HCEC 1CT (cell line): ENCODE measurements around the gene TGM1.

Experiments used
- DNase-seq: peaks from one replicate; pipeline ENCODE4 v3.0.0-alpha.2; 2017

Gene TGM1

DNA sequence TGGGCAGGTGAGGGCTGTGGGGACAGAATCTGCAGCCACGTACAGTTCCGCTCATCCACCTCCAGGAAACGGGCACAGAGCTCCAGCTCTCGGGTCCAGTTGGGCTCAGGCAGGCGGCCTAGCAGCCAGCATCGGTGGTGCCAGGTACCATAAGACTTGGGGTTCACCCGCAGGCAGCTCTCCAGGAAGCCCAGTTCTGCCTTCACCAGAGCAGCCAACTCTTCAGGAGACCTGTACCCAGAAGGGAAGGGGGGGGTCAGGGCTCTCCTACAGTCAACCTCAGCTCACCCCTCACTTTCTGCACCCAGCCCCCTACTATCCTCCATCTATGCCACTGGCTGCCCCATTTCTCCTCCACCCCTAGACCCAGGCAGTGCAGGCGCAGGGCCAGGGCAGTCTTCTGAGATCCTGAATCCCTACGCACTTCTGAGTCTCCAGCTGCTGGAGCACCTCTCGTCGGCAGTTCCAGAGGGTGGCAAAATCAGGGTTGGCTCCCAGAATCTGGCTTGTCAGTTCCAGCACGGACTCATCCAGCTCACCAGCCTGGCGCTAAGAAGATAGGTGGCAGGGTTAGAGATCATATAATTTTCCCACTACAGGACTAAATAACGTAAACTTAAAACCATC lies 7.0 kb upstream of the TGM1 start:
- no peak for DNase-seq

DNA sequence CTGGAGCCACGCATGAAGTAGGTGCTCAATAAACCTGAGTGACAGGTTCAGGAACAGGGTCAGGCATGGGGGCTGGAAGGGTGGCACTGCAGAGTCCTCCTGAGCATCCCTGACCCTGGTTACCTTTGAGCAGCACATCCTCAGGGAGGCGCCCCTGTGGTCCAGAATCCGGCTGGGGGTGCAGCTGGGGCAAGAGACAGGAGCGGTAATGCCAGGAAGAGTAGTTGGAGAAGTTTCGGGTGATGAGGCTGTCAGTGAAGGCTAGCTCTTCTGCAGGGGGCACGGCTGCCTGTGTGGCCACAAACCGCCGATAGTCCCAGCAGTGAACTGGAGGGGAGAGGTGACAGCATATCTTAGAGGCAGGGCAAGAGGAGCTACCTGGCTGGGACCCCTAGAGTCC lies 6.4 kb upstream of the TGM1 start:
- no peak for DNase-seq

DNA sequence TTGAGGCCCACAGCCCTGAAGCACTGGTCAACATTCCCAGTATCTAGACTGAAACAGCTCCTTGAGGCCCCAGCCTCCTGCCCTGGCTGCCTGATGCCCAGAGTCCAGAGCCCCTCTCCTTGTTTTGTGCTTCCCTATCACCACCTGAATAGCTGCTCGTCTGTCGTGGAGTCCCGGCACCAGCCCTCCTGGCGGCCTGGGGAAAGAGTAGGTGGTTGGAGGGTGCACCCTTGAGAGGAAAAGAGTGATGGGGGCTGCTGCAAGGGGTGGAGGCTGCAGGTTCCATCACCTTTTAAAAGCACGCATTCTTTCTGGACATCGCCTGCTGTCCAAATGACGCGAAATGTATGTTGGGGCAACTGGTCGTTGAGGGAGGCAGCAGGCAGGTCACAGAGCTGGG lies 5.2 kb upstream of the TGM1 start:
- no peak for DNase-seq

DNA sequence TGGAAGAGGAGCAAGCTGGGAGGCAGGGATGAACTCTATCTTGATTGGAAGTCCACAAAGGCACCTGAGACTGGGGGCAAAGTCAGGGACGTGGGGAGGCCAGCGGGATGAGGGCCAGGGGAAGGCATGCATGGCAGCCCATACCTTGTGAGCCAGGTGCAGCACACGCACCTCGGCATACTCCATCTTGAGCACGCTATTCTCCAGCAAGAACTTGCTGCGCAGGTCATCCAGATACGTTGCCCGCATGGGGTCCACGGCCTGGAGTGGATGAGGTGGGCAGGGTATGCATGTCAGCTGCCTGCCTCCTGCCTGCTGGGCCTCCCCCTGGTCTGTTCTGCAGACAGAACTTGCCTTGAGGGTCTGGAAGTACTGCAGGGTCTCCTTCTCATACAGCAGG lies 4.5 kb upstream of the TGM1 start:
- DNase-seq = no peak

DNA sequence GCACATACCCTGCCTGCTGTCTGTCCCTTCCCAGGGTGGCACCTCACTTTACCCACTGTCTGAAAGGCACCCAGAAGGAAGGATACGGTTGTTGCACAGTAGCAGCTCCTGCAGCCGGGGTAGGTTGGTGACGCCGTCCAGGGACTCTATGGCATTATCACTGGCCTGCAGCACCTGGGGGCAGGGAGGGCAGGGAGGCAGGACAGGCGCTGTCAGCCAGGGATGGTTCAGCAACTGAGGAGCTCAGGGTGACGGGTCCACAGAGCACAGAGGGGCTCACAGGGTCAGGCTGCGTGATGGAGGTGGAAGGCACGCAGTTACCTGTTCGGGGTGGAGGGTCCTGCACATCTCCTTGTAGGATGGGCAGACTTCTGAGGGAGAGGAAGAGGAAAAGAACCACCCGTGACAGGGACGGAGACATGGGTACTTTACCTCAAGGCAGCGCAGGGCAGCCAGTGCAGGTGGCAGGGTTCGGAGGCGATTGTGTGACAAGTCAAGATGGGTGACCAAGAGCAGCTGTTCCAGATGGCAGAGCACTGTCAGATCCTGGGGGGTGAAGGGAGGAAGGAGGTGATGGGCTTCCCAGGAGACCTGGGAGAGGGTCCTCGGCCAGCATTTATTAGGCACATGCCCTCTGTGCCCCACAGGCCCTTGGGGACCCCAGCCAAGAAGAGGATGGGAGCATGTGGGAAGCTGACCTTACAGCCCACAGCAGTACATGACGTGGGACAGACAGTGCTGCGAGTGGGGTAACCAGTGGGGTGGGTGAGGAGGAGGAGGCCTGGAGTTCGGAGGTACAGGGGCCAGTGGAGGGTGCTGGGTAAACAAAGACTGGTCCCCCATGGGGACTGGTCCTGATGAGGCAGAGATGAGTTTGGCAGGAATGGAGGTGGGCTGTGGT lies 3.6 kb upstream of the TGM1 start:
- DNase-seq = no peak

DNA sequence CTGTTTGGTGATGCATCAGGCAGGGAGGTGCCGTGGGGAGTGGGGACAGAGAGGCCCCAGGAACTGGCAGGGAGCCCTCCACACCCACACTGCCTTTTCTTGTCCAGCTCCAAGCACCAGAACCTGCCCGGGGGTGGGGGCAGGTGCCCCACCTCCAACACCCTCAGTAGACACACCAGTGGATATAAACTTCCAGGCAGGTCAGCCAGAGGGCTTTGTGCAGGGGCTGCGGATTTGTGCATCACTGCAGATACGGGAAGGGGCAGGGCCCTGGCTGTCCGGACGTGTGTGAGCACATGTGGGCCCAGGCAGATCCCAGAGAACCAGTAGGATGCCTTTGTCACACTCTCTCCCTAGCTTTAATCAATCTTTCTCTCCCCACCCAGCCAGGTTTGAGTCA lies 1.3 kb upstream of the TGM1 start:
- no peak for DNase-seq

DNA sequence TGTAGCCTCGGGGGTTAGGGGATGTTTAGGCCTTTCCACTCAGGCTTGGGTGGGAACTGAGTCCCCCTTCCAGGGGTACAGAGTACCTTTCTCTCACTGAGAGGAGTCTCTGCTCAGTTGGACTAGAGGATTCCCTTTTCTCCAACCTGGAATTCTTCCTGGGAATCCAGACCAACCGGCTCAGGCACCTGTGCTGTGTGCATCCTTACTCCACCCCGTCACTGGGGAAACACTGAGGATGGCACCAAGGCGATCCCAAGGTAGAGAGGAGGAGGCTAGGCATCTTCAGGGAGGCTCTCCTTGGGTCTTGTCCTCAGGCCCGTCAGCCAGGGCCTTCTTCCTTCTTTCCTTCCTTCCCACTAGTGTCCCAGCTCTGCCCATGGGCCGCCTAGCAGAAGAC lies 871 bp upstream of the TGM1 start:
- no peak for DNase-seq

DNA sequence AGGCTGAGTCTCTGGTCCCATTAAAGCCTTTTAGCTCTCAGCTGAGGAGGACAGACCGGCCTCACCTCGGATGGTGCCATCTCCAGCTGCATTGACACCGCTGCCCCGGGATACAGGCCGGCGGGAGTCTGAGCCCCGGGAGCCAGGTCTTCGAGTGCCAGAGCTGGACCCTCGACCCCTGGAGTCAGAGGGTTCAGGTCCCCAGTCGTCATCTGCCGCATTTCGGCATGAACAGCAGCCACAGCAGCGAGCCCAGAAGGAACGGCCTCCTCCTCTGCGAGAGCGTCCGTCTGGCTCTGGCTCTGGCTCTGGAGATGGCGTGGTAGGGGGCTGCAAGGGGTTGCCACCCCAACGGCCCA lies 1.0 kb downstream of the TGM1 start:
- DNase-seq = no peak

DNA sequence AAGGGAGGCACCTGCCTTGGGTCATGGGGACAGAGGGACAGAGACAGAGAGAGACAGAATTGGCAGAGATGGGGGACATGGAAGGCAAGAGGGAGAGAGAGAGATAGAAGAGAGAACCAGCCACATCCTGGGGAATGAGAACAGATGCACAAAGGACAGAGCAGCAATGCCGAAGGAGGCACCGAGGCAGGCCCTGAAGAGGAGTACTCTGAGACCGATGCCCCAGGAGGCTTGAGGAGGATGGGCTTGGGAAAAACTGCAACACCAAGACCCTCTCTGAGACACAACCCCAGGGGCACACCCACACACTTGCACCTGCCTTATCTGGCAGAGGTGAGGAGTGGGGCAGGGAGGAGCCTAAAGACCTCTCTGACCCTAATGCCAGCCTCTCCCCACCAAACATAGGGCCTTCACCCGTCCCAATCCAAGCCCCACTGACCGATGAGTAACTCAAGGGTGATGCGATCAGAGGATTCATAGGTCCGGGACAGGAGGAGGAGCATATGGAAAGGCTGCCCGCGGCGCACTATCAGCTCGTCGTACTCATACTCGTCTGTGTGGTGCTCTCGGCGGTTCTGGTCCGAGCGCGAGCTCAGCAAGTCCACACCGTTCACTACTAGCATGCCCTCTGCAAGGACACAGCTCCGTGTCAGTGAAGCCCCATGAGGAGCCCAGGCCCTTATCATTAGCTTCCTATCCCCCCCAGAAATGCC lies 1.6 kb downstream of the TGM1 start:
- no peak for DNase-seq

DNA sequence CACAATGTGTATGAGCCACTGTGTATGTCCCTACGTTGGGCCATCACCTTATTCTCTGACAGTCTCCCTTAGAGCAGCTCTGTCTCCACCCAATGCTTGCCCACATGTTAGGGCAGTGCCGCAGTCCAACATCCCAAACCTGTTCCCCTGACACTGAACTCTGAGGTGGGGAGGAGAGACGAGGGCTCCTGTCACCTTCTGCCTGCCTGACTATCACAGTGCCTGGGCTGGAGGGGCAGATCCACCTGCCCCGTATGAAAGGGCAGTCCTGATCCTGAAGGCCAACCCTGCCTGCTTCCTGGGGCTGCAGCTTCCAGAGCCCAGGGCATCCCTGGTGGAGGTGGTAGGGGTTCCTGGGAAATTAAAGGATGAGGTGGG lies 2.2 kb downstream of the TGM1 start:
- DNase-seq = no peak

DNA sequence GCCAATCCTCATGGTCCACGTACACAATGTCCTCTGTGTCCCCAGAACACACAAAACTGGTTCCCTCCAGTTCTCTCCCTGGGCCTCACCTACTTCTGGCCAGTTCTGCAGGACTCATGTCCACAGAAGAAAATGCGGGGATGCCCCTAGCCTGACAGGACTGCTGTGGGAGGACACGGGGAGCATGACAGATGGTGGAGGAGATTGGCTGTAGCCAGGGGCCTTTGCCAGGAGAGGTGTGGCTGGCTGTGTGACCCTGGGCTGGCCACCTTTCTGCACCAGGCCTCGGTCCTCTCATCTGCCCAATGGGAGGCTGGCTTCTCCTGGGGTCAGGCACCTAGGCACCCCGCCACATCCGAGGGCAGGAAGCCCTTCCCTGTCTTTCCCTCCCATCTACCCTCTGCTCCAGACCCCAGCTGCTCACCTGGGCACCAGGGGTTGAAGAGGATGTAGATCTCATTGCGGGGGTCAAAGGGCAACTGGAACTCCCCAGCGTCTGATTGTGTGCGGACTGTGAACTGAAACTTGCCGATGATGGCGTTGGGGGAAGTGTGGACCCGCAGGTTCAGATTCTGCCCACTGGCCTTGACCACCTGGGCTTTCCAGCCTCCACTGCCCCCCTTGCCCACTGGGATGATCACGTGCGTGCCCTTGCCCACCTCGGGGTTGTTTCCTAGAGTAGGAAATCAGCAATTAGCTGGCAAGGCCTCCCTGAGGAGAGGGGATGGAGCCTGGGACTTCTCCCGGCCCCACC lies 2.8 kb downstream of the TGM1 start:
- DNase-seq = no peak

DNA sequence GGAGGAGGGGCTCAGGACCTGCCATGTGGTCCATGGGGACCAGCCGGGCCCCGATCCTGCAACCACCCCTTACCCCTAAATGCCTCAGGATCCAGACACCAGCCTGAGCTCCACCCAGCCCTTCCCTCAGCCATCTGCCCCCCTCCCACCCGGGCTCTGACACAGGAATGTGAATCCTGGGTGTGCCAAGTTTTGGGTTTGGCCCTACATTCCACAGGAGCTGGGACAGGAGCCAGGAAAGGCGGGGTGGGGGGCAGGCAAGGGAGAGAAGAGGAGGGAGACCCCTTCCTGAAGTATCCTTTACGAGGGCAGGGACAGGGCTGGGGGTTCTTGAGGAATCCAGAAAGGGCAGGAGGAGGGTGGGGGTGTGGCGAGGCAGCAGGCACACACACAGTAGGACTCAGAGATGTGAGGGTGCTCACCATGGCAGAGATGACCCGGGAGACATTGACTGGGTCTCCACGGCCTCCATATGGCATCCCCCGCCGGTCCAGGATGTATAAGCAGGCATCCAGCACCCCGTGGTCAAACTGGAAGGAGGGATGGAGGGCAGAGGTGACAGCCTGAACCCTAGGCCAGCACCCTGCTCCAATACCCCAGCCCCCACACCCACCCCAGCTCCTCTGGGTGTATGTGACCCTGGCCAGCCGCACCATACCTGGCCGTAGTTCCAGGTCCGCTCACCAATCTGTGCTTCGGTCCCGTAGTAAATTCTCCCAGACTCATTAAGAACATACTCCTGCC lies 3.5 kb downstream of the TGM1 start:
- DNase-seq = no peak

DNA sequence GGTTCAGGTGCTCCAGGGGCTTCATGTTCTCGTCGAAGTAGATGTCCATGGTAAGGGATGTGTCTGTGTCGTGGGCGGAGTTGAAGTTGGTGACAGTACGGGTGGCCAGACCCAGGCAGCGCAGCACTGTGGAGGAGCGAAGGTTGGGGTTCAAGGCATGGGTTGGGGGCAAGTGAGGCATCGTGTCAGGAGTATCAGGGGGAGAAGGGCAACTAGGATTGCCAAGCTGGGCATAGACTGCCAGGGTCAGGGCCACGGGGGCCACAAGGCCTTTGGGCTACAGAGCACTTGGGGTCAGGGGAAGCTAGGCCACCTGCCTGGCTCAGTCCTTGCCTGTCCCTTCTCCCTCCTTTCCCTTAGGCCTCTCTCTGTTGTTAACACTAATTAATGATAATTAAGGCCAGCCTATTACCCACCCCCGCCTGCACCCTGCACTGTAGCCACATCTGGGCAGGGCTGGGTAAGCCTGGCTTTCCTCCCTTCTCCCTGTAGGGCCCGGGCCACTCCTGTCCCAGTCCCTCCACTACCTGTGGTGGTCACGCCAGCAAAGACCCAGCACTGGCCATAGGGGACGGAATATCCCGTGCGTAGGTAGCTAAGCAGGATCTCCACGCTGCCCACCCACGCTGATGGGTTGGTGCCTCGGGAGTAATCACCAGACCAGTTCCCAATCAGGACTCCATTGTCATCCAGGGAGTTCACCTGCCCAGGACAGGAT lies 4.3 kb downstream of the TGM1 start:
- DNase-seq = no peak

DNA sequence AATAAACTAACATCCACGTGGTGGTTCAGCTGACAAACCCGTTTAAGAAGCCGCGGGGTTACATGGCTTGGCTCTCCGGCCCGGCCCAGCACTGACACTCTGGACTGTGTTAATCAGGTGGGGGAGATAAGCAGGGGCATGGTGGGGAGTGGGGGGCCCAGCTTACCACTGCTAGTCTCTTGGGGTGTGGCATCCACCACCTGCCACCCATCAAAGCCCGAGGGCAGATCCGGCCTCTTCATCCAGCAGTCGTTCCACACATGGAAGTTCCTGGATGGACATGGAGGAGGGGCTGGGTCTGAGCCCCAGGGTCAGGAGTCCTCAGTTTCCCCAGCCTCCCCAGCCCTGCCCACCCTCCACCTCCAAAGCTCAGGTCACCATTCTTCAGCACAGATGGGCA lies 4.9 kb downstream of the TGM1 start:
- DNase-seq = no peak

DNA sequence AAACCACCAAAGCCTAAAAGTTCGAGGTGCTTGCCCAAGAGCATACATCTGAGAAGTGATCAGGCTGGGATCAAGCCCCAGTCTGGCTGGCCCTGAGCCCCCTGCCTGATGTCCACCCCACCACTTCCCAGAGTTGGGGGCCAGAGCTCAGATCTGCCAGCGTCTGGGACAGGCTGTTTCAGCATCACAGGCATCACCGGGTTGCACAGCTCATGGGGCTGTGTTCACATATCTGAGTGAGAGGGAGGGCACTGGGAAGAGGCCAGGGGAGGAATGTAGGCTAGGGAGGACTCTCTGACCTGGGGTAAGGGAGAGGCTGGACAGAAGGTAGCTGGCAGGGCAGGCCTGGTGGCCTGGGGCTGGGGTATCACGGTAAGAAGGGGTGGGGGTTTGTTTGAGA lies 6.0 kb downstream of the TGM1 start:
- no peak for DNase-seq

DNA sequence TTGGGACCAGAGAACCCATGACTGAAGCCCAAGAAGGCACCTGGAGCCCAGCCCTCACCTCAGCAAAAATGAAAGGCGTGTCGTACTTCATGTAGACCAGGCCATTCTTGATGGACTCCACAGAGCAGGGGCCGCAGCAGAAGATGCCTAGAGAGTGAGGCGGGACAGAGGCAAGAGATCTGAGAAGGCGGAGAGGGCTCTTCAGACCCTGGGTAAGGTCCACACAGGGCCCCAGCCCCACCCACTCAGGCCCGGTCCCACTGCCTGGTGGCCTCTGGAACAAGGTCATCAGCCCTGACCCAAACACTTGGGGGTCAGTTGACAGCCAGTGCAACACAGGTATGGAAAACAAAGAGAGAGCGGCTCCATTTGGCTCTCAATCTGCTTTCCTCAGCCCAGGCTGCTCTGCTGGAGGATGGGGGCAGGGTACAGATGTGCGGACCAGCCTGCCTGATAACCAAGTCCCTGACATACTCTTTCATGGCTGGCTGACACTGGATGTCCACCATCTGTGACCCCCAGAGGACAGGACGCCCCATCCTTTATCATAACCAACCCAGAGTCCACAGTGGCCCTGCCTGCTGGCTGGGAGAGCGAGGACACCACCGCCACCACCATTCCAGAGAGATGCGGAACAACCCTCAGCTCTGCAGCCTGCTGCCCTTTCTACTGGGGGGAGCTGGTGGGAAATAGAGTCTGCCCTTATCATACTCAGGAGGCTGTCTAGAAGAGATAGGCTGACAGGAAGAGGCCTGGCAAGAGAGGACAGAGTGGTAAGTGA lies 6.9 kb downstream of the TGM1 start:
- no peak for DNase-seq

DNA sequence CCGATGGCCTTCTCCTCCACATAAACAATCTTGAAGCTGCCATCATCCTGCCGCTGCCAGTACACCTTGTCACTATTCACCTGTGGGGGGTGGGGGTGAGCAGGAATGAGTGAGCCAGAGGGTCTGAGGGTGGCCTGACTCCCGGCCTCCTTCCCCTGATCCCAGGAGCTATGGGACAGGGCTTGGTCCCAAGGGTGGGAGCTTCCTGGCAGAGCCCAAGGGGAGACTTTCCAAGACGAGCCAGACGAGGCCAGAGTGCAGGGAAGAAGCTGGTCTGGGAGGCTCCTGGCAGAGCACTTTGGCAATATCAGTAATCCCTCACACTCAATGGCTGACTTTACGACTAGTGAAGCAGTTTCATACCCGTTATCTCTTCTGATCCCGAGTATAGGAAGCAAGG lies 7.5 kb downstream of the TGM1 start:
- no peak for DNase-seq

DNA sequence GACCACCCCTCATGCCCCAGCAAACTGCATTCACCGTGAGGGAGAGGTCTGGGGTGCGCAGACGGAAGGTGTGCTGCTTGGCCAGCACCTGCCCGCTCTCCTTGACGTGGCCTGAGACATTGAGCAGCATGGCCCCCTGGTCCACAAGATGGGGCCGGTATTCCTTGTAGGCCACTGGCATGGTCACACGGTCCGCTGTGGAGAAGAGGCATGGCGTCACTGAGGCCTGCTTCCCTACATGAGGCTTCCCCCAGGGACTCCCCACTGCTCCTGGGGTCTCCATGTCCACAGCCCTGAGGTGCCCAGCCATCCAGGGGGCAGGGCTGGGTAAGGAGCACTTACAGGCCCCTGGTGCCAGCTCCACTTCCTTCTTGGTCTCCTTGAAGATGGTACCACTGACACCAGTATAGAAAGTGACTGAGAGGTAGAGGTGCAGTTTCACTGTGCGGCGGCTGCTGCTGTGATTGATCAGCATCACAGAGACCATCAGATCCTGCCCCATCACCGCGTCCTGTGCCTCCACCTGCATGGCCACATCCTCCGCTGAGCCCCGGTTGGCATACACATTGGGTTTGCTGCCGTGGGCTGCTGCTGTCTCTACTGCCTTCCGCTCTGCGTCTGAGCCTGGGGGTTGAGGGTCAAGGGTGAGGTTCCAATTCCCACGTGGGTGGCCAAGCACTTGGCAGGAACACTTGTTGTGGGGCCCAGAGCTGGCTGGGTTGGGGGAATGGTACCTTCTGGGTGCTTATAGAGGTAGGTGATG lies 8.2 kb downstream of the TGM1 start:
- DNase-seq = no peak

DNA sequence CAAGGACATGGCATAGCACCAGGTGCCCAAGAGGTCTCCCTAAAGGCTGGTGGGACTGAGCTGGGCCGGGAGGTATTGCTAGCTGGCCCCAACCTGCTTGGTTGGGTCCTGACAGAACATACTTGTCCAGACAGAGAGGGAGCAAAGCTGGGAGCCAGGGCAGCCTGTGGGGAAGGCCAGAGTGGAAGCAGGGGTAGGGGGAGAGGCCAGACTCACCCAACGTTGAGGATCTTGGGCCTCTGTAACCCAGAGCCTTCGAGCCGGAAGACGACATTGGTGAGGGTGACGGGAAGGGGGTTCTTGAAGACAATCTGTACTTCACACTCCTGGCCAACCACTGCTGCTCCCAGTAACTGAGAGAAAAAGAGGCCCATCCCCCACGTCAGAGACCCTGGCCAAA lies 9.0 kb downstream of the TGM1 start:
- no peak for DNase-seq
